WI38 (cell line): ENCODE measurements around the gene MYO1C.
"Not testable (repeated sequence)": the region's sequence is repeated elsewhere in the genome, so short reads cannot be mapped to it uniquely, and the experiment has no call there.

Experiments used
- H3K4me3 ChIP-seq: 2 replicates; pipeline ENCODE4 v1.5.1; 2011; ENCODE audit warnings: low read depth, mild to moderate bottlenecking, control low read depth, low read length
- CTCF ChIP-seq: IDR thresholded peaks from 2 replicates; pipeline ENCODE4 v1.5.1; 2012; ENCODE audit warnings: low read depth, mild to moderate bottlenecking, control low read depth, low read length

The MYO1C gene

GRCh38 chr17:1431631-1432104 is 60.8 kb downstream of the MYO1C start:
- H3K4me3 ChIP-seq = no peak overlapping the region
- TF ChIP-seq CTCF = no peak

- no peak for TF ChIP-seq CTCF
- H3K4me3 ChIP-seq = no peak overlapping the region
Measured at GRCh38 chr17:1423456-1424135, 68.9 kb downstream of the MYO1C start.

GRCh38 chr17:1422885-1423284 is 69.6 kb downstream of the MYO1C start:
- H3K4me3 ChIP-seq = no peak overlapping the region
- no peak for TF ChIP-seq CTCF

DNA sequence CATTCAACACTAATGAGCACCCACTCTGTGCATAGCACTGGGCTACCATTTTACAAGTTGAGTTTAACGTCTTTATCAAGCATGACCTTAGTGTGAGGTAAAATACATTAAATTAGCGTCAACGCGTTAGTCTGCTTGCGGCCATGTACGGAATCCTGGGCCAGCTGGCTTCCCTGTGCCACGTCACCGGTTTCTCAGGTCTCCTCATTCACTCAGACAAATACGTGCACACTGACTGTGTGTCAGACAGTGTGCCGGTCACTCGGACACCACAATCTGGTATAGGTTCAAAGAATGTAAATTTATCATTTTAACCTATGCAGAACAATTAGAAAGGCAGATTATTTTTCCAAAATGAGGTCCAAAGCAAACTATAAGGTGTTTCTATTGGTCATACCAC is 71.0 kb downstream of the MYO1C start:
- TF ChIP-seq CTCF = no peak
- H3K4me3 ChIP-seq = no peak overlapping the region

- TF ChIP-seq CTCF = no peak
- H3K4me3 ChIP-seq = no peak overlapping the region
Measured at GRCh38 chr17:1420981-1421380, 71.5 kb downstream of the MYO1C start.

GRCh38 chr17:1420163-1420562 is 72.3 kb downstream of the MYO1C start:
- no peak for TF ChIP-seq CTCF
- H3K4me3 ChIP-seq = no peak overlapping the region

DNA sequence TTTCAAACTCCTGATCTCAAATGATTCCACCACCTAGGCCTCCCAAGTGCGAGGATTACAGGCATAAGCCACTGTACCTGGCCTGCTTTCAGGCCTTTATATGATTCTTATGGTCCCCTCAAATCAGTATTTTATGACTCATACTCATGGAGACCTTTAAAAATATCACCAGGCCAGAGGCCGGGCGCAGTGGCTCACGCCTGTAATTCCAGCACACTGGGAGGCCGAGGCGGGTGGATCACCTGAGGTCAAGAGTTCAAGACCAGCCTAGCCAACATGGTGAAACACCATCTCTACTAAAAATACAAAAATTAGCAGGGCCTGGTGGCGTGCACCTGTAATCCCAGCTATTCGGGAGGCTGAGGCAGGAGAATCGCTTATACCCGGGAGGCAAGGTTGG is 74.0 kb downstream of the MYO1C start:
- not testable (repeated sequence) for H3K4me3 ChIP-seq

GRCh38 chr17:1416414-1416813 is 76.1 kb downstream of the MYO1C start:
- no peak overlapping the region for H3K4me3 ChIP-seq
- TF ChIP-seq CTCF = no peak
